Smooth muscle cell (in vitro differentiated cells): ENCODE data around the gene RAB28. TPM values are rescaled to one million over a fixed set of nuclear protein-coding genes. Genes with fewer than 3 reads are reported as not detected.

Experiments used
- DNase-seq: peaks from one replicate; lab custom pipeline; 2025; ENCODE audit not compliant: unreplicated experiment; lab: John Stamatoyannopoulos, UW
- H2AFZ ChIP-seq: fragments of 200-600 bp; sonication (generic); 2 replicates; pipeline ENCODE4 v1.6.0; 2016; ENCODE audit warnings: antibody characterized with exemption, low read depth, mild to moderate bottlenecking
- H3F3A ChIP-seq: fragments of 200-600 bp; sonication (generic); 2 replicates; pipeline ENCODE4 v1.6.0; 2017; ENCODE audit warnings: antibody characterized with exemption, low read depth
- H3K27ac ChIP-seq: fragments of 200-600 bp; sonication (generic); 2 replicates; pipeline ENCODE4 v1.5.1; 2016; ENCODE audit warnings: low read depth, mild to moderate bottlenecking
- H3K27me3 ChIP-seq: fragments of 200-600 bp; sonication (generic); 2 replicates; pipeline ENCODE4 v1.6.1; 2016; ENCODE audit warnings: low read depth, mild to moderate bottlenecking
- H3K36me3 ChIP-seq: fragments of 200-600 bp; sonication (generic); 2 replicates; pipeline ENCODE4 v1.5.1; 2016; ENCODE audit warnings: low read depth
- H3K4me1 ChIP-seq: fragments of 200-600 bp; sonication (generic); 2 replicates; pipeline ENCODE4 v1.5.1; 2016; ENCODE audit warnings: low read depth
- H3K4me2 ChIP-seq: fragments of 200-600 bp; sonication (generic); 2 replicates; pipeline ENCODE4 v1.6.0; 2016; ENCODE audit warnings: mild to moderate bottlenecking
- H3K4me3 ChIP-seq: fragments of 200-600 bp; sonication (generic); 2 replicates; pipeline ENCODE4 v1.5.1; 2016; ENCODE audit warnings: mild to moderate bottlenecking
- H3K79me2 ChIP-seq: fragments of 200-600 bp; sonication (generic); 2 replicates; pipeline ENCODE4 v1.6.0; 2016; ENCODE audit warnings: low read depth, mild to moderate bottlenecking
- H3K9ac ChIP-seq: fragments of 200-600 bp; sonication (generic); 2 replicates; pipeline ENCODE4 v1.6.0; 2016; ENCODE audit warnings: low read depth
- H3K9me3 ChIP-seq: fragments of 200-600 bp; sonication (generic); replicated peaks from 2 replicates; pipeline ENCODE4 v1.5.1; 2016; ENCODE audit warnings: low read depth
- H4K20me1 ChIP-seq: fragments of 200-600 bp; sonication (generic); 2 replicates; pipeline ENCODE4 v1.6.0; 2016; ENCODE audit warnings: low read depth
- WGBS: methylation state at CpG from one replicate; pipeline ENCODE4 v1.1.7; 2016; ENCODE audit warnings: low lambda C conversion rate; 5-methylcytosine and 5-hydroxymethylcytosine counted together
- polyA plus RNA-seq: library from polyadenylated mRNA; unstranded; fragments of >200 nt; fragmentation: Nextera tagmentation; extraction: Ambion mirVana; gene quantifications from 2 replicates; pipeline ENCODE4 v1.2.1, GENCODE V29; 2016
- total RNA-seq: library from RNA; depleted of rRNA; stranded (reverse); fragments of >200 nt; gene quantifications from 2 replicates; pipeline ENCODE4 v1.2.3, GENCODE V29; 2014
- TF ChIP-seq, protein P1 (sequence below): fragments of 200-600 bp; sonication (generic); IDR thresholded peaks from 2 replicates; pipeline ENCODE4 v1.5.1; 2017; ENCODE audit warnings: borderline replicate concordance, mild to moderate bottlenecking, antibody characterized with exemption; ENCODE audit not compliant: insufficient read depth, poor library complexity, severe bottlenecking

RAB28 gene
- total and polyA plus RNA-seq, 2 experiments from 2014 or later: 32.8 to 40.7 TPM

DNA sequence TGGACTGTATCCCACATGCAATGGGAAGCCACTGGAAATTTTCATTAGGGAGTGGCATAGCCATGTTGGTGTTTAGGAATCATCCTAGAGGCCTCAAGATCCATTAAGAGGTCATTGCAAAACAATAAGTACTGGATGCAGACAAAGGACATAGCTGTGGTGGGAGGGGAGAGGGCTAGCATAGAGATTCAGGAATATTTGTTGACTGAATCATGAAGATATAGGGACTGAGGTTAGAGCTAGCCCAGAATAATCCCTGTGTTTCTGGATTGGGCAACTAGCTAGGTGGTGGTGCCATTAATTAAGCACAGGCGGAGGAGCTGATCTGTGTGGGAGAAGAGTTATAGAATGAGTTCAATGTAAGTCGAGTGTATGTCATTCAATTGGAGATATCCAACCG, 135.0 kb downstream of the RAB28 start:
- DNase-seq: no peak
- no peaks in the 10 kb centered on the region for H3K4me1 ChIP-seq
- 98% methylated on average over 3 of the region's 3 CpGs for WGBS

DNA sequence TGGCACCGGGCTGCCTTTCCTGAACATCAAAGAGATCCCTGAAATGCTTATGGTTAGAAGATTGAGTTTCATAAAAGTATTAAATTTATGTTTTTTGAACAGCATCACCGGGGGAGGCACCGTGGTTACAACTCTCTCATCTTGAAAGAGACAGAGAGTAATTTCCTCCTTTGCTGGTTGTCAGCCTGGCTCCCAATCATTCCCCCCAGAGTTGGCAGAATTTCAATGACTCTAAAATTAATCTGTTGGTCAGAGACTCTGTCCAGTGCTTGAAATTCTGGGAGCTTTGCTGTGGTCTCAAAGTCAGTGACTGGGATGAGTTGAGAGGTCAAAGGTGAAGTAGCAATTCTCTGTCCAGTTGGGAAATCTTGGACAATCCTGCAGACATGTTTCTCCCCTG, 135.9 kb downstream of the RAB28 start:
- H3F3A ChIP-seq: no peaks in the 10 kb centered on the region
- H3K27me3 ChIP-seq: no peaks in the 10 kb centered on the region
- 91% methylated on average over 3 of the region's 3 CpGs for WGBS
- no peak for DNase-seq
- no peaks in the 10 kb centered on the region for H4K20me1 ChIP-seq
- no peak overlapping the region for H3K4me3 ChIP-seq
- no peaks in the 10 kb centered on the region for H3K9me3 ChIP-seq
- no peaks in the 10 kb centered on the region for H3K79me2 ChIP-seq
- no peak overlapping the region for H3K4me2 ChIP-seq
- H3K9ac ChIP-seq: no peak overlapping the region
- peak overlapping the region; percentile 9 for H3K27ac ChIP-seq
- H3K36me3 ChIP-seq: no peaks in the 10 kb centered on the region
- H3K4me1 ChIP-seq: no peaks in the 10 kb centered on the region
- H2AFZ ChIP-seq: no peak overlapping the region
- TF ChIP-seq, protein P1, sequence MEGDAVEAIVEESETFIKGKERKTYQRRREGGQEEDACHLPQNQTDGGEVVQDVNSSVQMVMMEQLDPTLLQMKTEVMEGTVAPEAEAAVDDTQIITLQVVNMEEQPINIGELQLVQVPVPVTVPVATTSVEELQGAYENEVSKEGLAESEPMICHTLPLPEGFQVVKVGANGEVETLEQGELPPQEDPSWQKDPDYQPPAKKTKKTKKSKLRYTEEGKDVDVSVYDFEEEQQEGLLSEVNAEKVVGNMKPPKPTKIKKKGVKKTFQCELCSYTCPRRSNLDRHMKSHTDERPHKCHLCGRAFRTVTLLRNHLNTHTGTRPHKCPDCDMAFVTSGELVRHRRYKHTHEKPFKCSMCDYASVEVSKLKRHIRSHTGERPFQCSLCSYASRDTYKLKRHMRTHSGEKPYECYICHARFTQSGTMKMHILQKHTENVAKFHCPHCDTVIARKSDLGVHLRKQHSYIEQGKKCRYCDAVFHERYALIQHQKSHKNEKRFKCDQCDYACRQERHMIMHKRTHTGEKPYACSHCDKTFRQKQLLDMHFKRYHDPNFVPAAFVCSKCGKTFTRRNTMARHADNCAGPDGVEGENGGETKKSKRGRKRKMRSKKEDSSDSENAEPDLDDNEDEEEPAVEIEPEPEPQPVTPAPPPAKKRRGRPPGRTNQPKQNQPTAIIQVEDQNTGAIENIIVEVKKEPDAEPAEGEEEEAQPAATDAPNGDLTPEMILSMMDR: no peak

More for the DNA sequence above, 135.0 kb downstream of the RAB28 start:
- Histone ChIP-seq H2AFZ (no peak overlapping the region), H3K27me3 (no peaks in the 10 kb centered on the region), H3F3A (no peaks in the 10 kb centered on the region), H3K4me2 (no peak overlapping the region), H3K9ac (no peak overlapping the region), H3K79me2 (no peaks in the 10 kb centered on the region), H3K36me3 (no peaks in the 10 kb centered on the region), H3K4me3 (no peak overlapping the region), H3K27ac (no peak overlapping the region), H3K9me3 (no peaks in the 10 kb centered on the region), H4K20me1 (no peaks in the 10 kb centered on the region)
- TF ChIP-seq, protein P1: no peak

- Histone ChIP-seq H3K27ac (peak overlapping the region; percentile 9), H2AFZ (no peak overlapping the region), H3K9ac (no peak overlapping the region), H3F3A (no peaks in the 10 kb centered on the region), H3K36me3 (no peaks in the 10 kb centered on the region), H3K4me2 (no peak overlapping the region), H3K4me3 (no peak overlapping the region), H3K27me3 (no peaks in the 10 kb centered on the region), H3K4me1 (no peaks in the 10 kb centered on the region), H3K79me2 (no peaks in the 10 kb centered on the region), H4K20me1 (no peaks in the 10 kb centered on the region), H3K9me3 (no peaks in the 10 kb centered on the region)
- DNase-seq: no peak
- TF ChIP-seq, protein P1: no peak
- WGBS: 60% methylated on average over 4 of the region's 4 CpGs
These were observed 136.5 kb downstream of the RAB28 start for GRCh38 chr4:13347517-13348125.

DNA sequence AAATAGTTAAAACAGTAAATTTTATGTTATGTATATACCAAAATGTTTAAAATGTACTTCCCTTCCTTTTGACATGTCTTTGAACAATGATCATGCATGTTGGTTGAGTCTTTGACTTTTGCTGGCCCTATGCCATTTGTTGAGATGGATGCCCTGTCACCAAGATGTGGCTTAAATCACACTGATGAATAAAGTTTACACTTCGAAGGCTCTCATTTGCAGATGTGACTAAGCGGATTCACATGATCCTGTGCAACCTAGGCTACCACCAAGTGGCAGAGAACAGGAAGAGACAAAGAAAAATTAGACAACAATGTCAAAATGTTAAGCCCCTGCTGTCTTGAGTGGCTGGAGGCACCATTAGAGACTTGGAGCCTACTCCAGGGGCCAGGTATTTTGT, 139.9 kb downstream of the RAB28 start:
- Histone ChIP-seq H3K9ac (no peak overlapping the region), H3F3A (no peaks in the 10 kb centered on the region), H3K27ac (no peak overlapping the region), H3K4me1 (no peaks in the 10 kb centered on the region), H2AFZ (no peak overlapping the region), H3K9me3 (no peaks in the 10 kb centered on the region), H4K20me1 (no peaks in the 10 kb centered on the region), H3K79me2 (no peaks in the 10 kb centered on the region), H3K27me3 (no peaks in the 10 kb centered on the region), H3K4me2 (no peak overlapping the region), H3K4me3 (no peak overlapping the region), H3K36me3 (no peaks in the 10 kb centered on the region)
- WGBS: 96% methylated on average over 2 of the region's 2 CpGs
- no peak for DNase-seq
- TF ChIP-seq, protein P1: no peak
